Measurements from ENCODE around the gene WDR17. TPM values are rescaled to one million over a fixed set of nuclear protein-coding genes. Genes with fewer than 3 reads are reported as not detected.

WDR17 gene
- total and polyA plus RNA-seq, 2 of the 8 experiments (the other 6 are each of a cell fraction or from before 2014, with no cell fraction given), result 1.4 to 3.3 TPM

DNA sequence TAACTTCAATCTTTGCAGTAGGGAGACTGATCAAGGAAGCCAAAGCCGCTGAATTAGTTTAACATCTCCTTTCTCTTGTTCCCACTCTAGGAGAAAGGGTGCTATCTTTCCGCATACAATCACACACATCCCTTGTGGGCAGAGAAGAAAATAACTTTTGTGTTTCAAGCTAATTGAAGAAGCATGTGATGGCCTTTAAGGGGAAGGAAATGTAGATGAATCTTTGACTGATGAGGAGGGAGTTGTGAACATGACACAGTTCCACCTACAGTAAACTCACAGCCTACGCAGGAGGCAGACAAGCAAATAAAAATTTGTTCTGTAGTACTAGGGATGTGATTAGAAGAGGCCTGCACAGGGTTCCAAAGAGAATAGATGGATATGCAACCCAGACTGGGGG lies 144.5 kb downstream of the WDR17 start:
- no peak overlapping the region for H4K8ac ChIP-seq (ENCODE audit: extremely low read depth, insufficient read depth, low read length)
- no peak overlapping the region for H3K4me2 ChIP-seq (ENCODE audit: insufficient read depth in 1 of 2, low read depth in 2 of 2, low read length in 2 of 2)
- ChIA-PET CTCF (ENCODE audit: partially characterized antibody) (no interaction called here), POLR2A (ENCODE audit: partially characterized antibody) (no interaction called here)
- H3K23ac ChIP-seq (ENCODE audit: insufficient read length), result no peak overlapping the region
- DNase-seq (ENCODE audit: low read depth in 1 of 2, low spot score in 2 of 2) (no peak), FAIRE-seq (no peak)
- no peaks in the 10 kb centered on the region for H3K79me2 ChIP-seq (ENCODE audit: control insufficient read depth in 1 of 2, insufficient read depth in 2 of 2, low read length in 2 of 2)
- H3K9me3 ChIP-seq (ENCODE audit: insufficient read depth in 2 of 2, low read depth in 1 of 2, low read length in 1 of 2), result no peaks in the 10 kb centered on the region
- H4K5ac ChIP-seq (ENCODE audit: insufficient read length, low read depth, low read length), result no peak overlapping the region
- H4K91ac ChIP-seq (replicated peaks; ENCODE audit: insufficient read length, low read length), result no peak overlapping the region
- no peak overlapping the region for H2BK120ac ChIP-seq (replicated peaks; ENCODE audit: low read depth, low read length)
- H2AK5ac ChIP-seq (ENCODE audit: low read depth, low read length), result no peak overlapping the region
- H2AFZ ChIP-seq (ENCODE audit: low read length), result no peak overlapping the region
- no peak overlapping the region for H3K4me3 ChIP-seq (ENCODE audit: extremely low read depth in 1 of 4, insufficient read depth in 2 of 4, low read depth in 3 of 4, low read length in 4 of 4)
- TF ChIP-seq MAFK (IDR thresholded peaks at IDR 0.05; ENCODE audit: low read depth, low read length) (no peak), CEBPB (IDR thresholded peaks at IDR 0.05; ENCODE audit: low read depth, low read length) (no peak), BRCA1 (IDR thresholded peaks at IDR 0.05; ENCODE audit: low read depth, low read length) (no peak), HDAC6 (IDR thresholded peaks at IDR 0.05; ENCODE audit: low read depth, low read length) (no peak), TAF1 (IDR thresholded peaks at IDR 0.05; ENCODE audit: low read depth, low read length) (no peak), RFX5 (IDR thresholded peaks at IDR 0.05; ENCODE audit: borderline replicate concordance, low read depth, low read length) (no peak), EGR1 (IDR thresholded peaks at IDR 0.05; ENCODE audit: borderline replicate concordance, low read depth, low read length) (no peak)
- TF ChIP-seq, protein P1, sequence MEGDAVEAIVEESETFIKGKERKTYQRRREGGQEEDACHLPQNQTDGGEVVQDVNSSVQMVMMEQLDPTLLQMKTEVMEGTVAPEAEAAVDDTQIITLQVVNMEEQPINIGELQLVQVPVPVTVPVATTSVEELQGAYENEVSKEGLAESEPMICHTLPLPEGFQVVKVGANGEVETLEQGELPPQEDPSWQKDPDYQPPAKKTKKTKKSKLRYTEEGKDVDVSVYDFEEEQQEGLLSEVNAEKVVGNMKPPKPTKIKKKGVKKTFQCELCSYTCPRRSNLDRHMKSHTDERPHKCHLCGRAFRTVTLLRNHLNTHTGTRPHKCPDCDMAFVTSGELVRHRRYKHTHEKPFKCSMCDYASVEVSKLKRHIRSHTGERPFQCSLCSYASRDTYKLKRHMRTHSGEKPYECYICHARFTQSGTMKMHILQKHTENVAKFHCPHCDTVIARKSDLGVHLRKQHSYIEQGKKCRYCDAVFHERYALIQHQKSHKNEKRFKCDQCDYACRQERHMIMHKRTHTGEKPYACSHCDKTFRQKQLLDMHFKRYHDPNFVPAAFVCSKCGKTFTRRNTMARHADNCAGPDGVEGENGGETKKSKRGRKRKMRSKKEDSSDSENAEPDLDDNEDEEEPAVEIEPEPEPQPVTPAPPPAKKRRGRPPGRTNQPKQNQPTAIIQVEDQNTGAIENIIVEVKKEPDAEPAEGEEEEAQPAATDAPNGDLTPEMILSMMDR (IDR thresholded peaks at IDR 0.05; ENCODE audit: control extremely low read depth in 1 of 3, insufficient read depth in 1 of 3, low read depth in 1 of 3, low read length in 3 of 3), result no peak
- peaks cover 0 to 2% (median under 1%) of the 10 kb centered on the region in 4 experiments; a peak in 3 of 7 replicates for H3K4me1 ChIP-seq (replicated peaks in 1 of 4; ENCODE audit: control insufficient read depth in 3 of 4, insufficient read depth in 4 of 4, low read length in 3 of 4)
- H3K27me3 ChIP-seq (replicated peaks in 1 of 4; ENCODE audit: control insufficient read depth in 3 of 4, extremely low read depth in 1 of 4, insufficient read depth in 3 of 4, low read length in 3 of 4), result no peaks in the 10 kb centered on the region
- no peak overlapping the region; a peak in 1 of 7 replicates for H3K9ac ChIP-seq (replicated peaks in 1 of 4; ENCODE audit: extremely low read depth in 1 of 4, low read depth in 3 of 4, low read length in 3 of 4)
- no peaks in the 10 kb centered on the region for H4K20me1 ChIP-seq (replicated peaks in 1 of 2; ENCODE audit: control insufficient read depth in 1 of 2, insufficient read depth in 2 of 2, low read length in 2 of 2)
- H3K18ac ChIP-seq (ENCODE audit: extremely low read depth, low read length), result no peak overlapping the region
- H3K56ac ChIP-seq (replicated peaks; ENCODE audit: insufficient read length, low read depth, low read length), result no peak overlapping the region
- no peak overlapping the region for H3K27ac ChIP-seq (ENCODE audit: low read depth, low read length)
- H2BK5ac ChIP-seq (ENCODE audit: low read depth, low read length), result no peak overlapping the region
- H3K23me2 ChIP-seq (ENCODE audit: low read depth, low read length), result no peaks in the 10 kb centered on the region; the same call in 1 of the 2 replicates
- no peak overlapping the region for H2BK15ac ChIP-seq (ENCODE audit: low read length)
- H2BK20ac ChIP-seq (ENCODE audit: low read length), result no peak overlapping the region
- no peaks in the 10 kb centered on the region for H3K36me3 ChIP-seq (ENCODE audit: control insufficient read depth in 2 of 4, insufficient read depth in 4 of 4, low read length in 3 of 4)
- WGBS, 2 experiments (ENCODE audit: extremely low coverage in 1 of 2, insufficient coverage in 1 of 2, insufficient read length in 1 of 2, insufficient replicate concordance in 2 of 2, low coverage in 1 of 2, low lambda C conversion rate in 2 of 2, missing lambda C conversion rate in 1 of 2), result 96% methylated on average over 3 of the region's 3 CpGs; no CpG with 5 or more reads in 1 of the 2 experiments
- no peaks in the 10 kb centered on the region for H3K79me1 ChIP-seq (ENCODE audit: low read depth, low read length)
- H2BK12ac ChIP-seq (ENCODE audit: low read depth, low read length), result no peak overlapping the region
- no peak overlapping the region for H3K14ac ChIP-seq (ENCODE audit: insufficient read length)
- H3K4ac ChIP-seq (replicated peaks; ENCODE audit: insufficient read length, low read depth, low read length), result no peak overlapping the region
